K562 (cell line): ENCODE measurements around the gene CXCL1. TPM values are rescaled to one million over a fixed set of nuclear protein-coding genes. Genes with fewer than 3 reads are reported as not detected.
A peak's percentile ranks its signal among the peaks of the same experiment; 100 is the strongest.

Experiments
- ATAC-seq: fragments of 200-7000 bp; cut with Tn5 transposase; 3 replicates; pipeline ENCODE4 v1.9.1; 2020; ENCODE audit warnings: moderate library complexity
- BruUV-seq: library from RNA; stranded (reverse); fragments of 400-500 nt; replicated peaks from 2 replicates; lab custom pipeline; 2021; lab: Mats Ljungman, UMichigan
- CTCF ChIA-PET: fragments of 300-600 bp; formaldehyde crosslinking; extraction: SDS; loops from one replicate; lab custom pipeline; 2021; ENCODE audit warnings: low intra/inter-chr PET ratio; lab: Yijun Ruan, JAX
- POLR2A ChIA-PET: fragments of 300-600, 350-650 bp; sonication (Branson Sonifier 250); formaldehyde crosslinking; extraction: SDS; loops from one replicate; lab custom pipeline; 2021; ENCODE audit warnings: antibody characterized with exemption, inconsistent platforms; lab: Yijun Ruan, JAX
- DNase-seq, 4 experiments: peaks; one replicate each; pipeline versions ENCODE4 v3.0.0 to v3.0.0-alpha.2; 2011 to 2018; ENCODE audit warnings: low spot score in 3 of 4, mixed read lengths in 3 of 4; ENCODE audit errors: extremely low read depth in 1 of 4
- FAIRE-seq: peaks from 2 replicates; lab custom pipeline; 2011; peaks lifted over from hg19 to GRCh38; lab: Jason Lieb, UNC
- H2AFZ ChIP-seq: 2 replicates; pipeline ENCODE4 v1.6.0; 2011; ENCODE audit warnings: low read depth, low read length, control low read depth, inconsistent platforms
- H3K27ac ChIP-seq: fragments of 200-600 bp; 3 replicates; pipeline ENCODE4 v1.8.0; 2011; ENCODE audit warnings: low read depth, mild to moderate bottlenecking, control low read depth, inconsistent platforms, low read length, moderate library complexity, mixed read lengths; ENCODE audit errors: extremely low read depth
- H3K27me3 ChIP-seq, 2 experiments: fragments of 300-600 bp in 1 of 2; 2 replicates in 1 of 2; 3 replicates in 1 of 2; pipeline versions ENCODE4 v1.6.0 to v1.8.0; 2011; ENCODE audit warnings: inconsistent platforms in 2 of 2, low read length in 2 of 2, mild to moderate bottlenecking in 1 of 2, mixed read lengths in 1 of 2, moderate library complexity in 1 of 2; ENCODE audit not compliant: control insufficient read depth in 2 of 2, insufficient read depth in 2 of 2
- H3K36me3 ChIP-seq: fragments of 300-600 bp; 3 replicates; pipeline ENCODE4 v1.8.0; 2011; ENCODE audit warnings: mild to moderate bottlenecking, low read length, inconsistent platforms; ENCODE audit not compliant: control insufficient read depth, insufficient read depth
- H3K4me1 ChIP-seq, 2 experiments: fragments of 200-600 bp in 1 of 2; replicated peaks in 1 of 2; 2 replicates in 1 of 2; 3 replicates in 1 of 2; pipeline versions ENCODE4 v1.5.1 to v1.8.0; 2011; ENCODE audit warnings: inconsistent platforms in 2 of 2, low read length in 2 of 2, mild to moderate bottlenecking in 1 of 2, mixed read lengths in 1 of 2, moderate library complexity in 1 of 2; ENCODE audit not compliant: control insufficient read depth in 2 of 2, insufficient read depth in 2 of 2
- H3K4me2 ChIP-seq: 2 replicates; pipeline ENCODE4 v1.6.1; 2011; ENCODE audit warnings: low read length, control low read depth, inconsistent platforms, mixed read lengths; ENCODE audit not compliant: insufficient read depth
- H3K4me3 ChIP-seq: fragments of 200-600 bp; sonication (generic), shearing (Covaris generic); 2 replicates; pipeline ENCODE4 v1.5.1; 2016; ENCODE audit warnings: control low read depth, inconsistent platforms
- H3K79me2 ChIP-seq: fragments of 200-600 bp; 3 replicates; pipeline ENCODE4 v1.8.0; 2011; ENCODE audit warnings: low read length, inconsistent platforms; ENCODE audit not compliant: control insufficient read depth, insufficient read depth
- H3K9ac ChIP-seq, 2 experiments: 2 replicates each; pipeline versions ENCODE4 v1.6.0 to v1.6.1; 2011; ENCODE audit warnings: low read depth in 2 of 2, low read length in 2 of 2, control low read depth in 1 of 2, inconsistent platforms in 1 of 2, mild to moderate bottlenecking in 1 of 2, mixed read lengths in 1 of 2; ENCODE audit not compliant: insufficient read depth in 1 of 2
- H3K9me1 ChIP-seq: one replicate; pipeline ENCODE4 v1.6.0; 2011; ENCODE audit warnings: inconsistent platforms, mild to moderate bottlenecking, low read length, moderate library complexity; ENCODE audit not compliant: control insufficient read depth, insufficient read depth
- H3K9me3 ChIP-seq: replicated peaks from 2 replicates; pipeline ENCODE4 v1.5.1; 2011; ENCODE audit warnings: low read depth, low read length, inconsistent platforms; ENCODE audit not compliant: control insufficient read depth, insufficient read depth
- H4K20me1 ChIP-seq: replicated peaks from 2 replicates; pipeline ENCODE4 v1.6.1; 2011; ENCODE audit warnings: low read length, inconsistent platforms, mixed read lengths; ENCODE audit not compliant: control insufficient read depth, insufficient read depth
- ARHGAP35 ChIP-seq: fragments of 450-650 bp; IDR thresholded peaks from 2 replicates; pipeline ENCODE4 v1.6.1; 2018; ENCODE audit not compliant: partially characterized antibody
- HOXB6 ChIP-seq: fragments of 250-450 bp; sonication (Bioruptor Pico); IDR thresholded peaks from 2 replicates; pipeline ENCODE4 v1.5.1; 2022; ENCODE audit warnings: mild to moderate bottlenecking, borderline replicate concordance
- MAX ChIP-seq: sonication (generic); formaldehyde crosslinking; IDR thresholded peaks from 2 replicates; pipeline ENCODE4 v1.9.0; 2022; ENCODE audit warnings: mild to moderate bottlenecking, missing genetic modification reagents
- MLX ChIP-seq, 2 experiments: fragments of 450-650 bp in 1 of 2; sonication (generic) in 1 of 2; formaldehyde crosslinking; conservative IDR thresholded peaks; 2 replicates each; pipeline versions ENCODE4 v1.4.0 to v1.8.1; 2020 to 2022; ENCODE audit warnings: mild to moderate bottlenecking in 1 of 2, missing genetic modification reagents in 1 of 2
- NCOA4 ChIP-seq: fragments of 450-650 bp; IDR thresholded peaks from 2 replicates; pipeline ENCODE4 v1.6.1; 2018; ENCODE audit warnings: mild to moderate bottlenecking; ENCODE audit not compliant: partially characterized antibody
- ZNF212 ChIP-seq: fragments of 450-650 bp; formaldehyde crosslinking; IDR thresholded peaks from 2 replicates; pipeline ENCODE4 v1.4.0; 2020; ENCODE audit warnings: mild to moderate bottlenecking
- ZNF436 ChIP-seq: fragments of 250-450, 450-650 bp; sonication (Bioruptor Pico); formaldehyde crosslinking; IDR thresholded peaks from 2 replicates; pipeline ENCODE4 v1.7.0; 2020; ENCODE audit warnings: mild to moderate bottlenecking
- ZNF584 ChIP-seq: fragments of 200-800 bp; sonication (Bioruptor generic); IDR thresholded peaks from 2 replicates; pipeline ENCODE4 v1.6.1; 2016; ENCODE audit warnings: low read depth, mild to moderate bottlenecking, missing genetic modification characterization, missing compliant biosample characterization
- WGBS: fragments of 100-300 bp; shearing (Covaris generic); methylation state at CpG from one replicate; pipeline ENCODE4 v1.1.6; 2016; ENCODE audit warnings: low coverage, mixed read lengths; ENCODE audit not compliant: insufficient coverage; ENCODE audit errors: missing lambda C conversion rate; 5-methylcytosine and 5-hydroxymethylcytosine counted together
- in situ Hi-C: fragments of 300-500 bp; cut with MboI; formaldehyde crosslinking; loops from 4 replicates; pipeline ENCODE4 v1.15.0; 2018; ENCODE audit warnings: inconsistent platforms, mixed read lengths
- intact Hi-C: fragments of 100-400 bp; cut with micrococcal nuclease; formaldehyde crosslinking; loops from 2 replicates; pipeline ENCODE4 v1.14.2; 2022
- polyA plus RNA-seq, 8 experiments: library from polyadenylated mRNA; depleted of rRNA in 4 of 8; stranded (reverse) in 5 of 8; unstranded in 3 of 8; fragments of >200 nt; fragmentation: Nextera tagmentation in 2 of 8; fragmentation: Illumina TruSeq in 1 of 8; extraction: Ambion mirVana in 2 of 8; extraction: Trizol in 1 of 8; gene quantifications; 2 replicates each; pipeline versions ENCODE4 v1.2.1 to v1.2.3, GENCODE V29; 2011 to 2014; ENCODE audit warnings: inconsistent platforms in 1 of 8, missing spikeins in 1 of 8
- total RNA-seq, 7 experiments: library from RNA; depleted of rRNA in 6 of 7; stranded (reverse); fragments of >200 nt in 6 of 7; fragmentation: Illumina TruSeq in 2 of 7; extraction: Trizol in 2 of 7; gene quantifications; 2 replicates each; pipeline versions ENCODE4 v1.2.1 to v1.2.3, GENCODE V29; 2011 to 2021; ENCODE audit warnings: low replicate concordance in 1 of 7

Gene CXCL1
- total and polyA plus RNA-seq, 9 of the 15 experiments (the other 6 are each of a cell fraction or from before 2014, with no cell fraction given): 0.07 to 2.2 (median 0.32) TPM; not detected in 3

- Histone ChIP-seq H3K27me3 (no peaks in the 10 kb centered on the region), H3K9me3 (no peaks in the 10 kb centered on the region), H3K9ac (no peak overlapping the region), H3K27ac (no peak overlapping the region), H3K4me2 (no peak overlapping the region), H3K4me3 (no peak overlapping the region), H3K79me2 (no peaks in the 10 kb centered on the region), H3K4me1 (peaks cover 0 to 5% of the 10 kb centered on the region in 2 experiments; a peak in 2 of 5 replicates), H4K20me1 (no peaks in the 10 kb centered on the region), H3K9me1 (no peaks in the 10 kb centered on the region), H3K36me3 (no peaks in the 10 kb centered on the region), H2AFZ (peak overlapping the region; percentile 20)
- WGBS: 3% methylated on average over 2 of the region's 2 CpGs
- CTCF ChIA-PET: no interaction called here
- DNase-seq (no peak), FAIRE-seq (no peak), ATAC-seq (no peak)
- intact Hi-C loops: no loop called here
- in situ Hi-C loops: no loop called here
- TF ChIP-seq MAX: no peak
- no peak for TF ChIP-seq NCOA4
- TF ChIP-seq ARHGAP35: no peak
- TF ChIP-seq HOXB6 (CRISPR knock-in tag): no peak
- TF ChIP-seq ZNF212: no peak
- no peak for TF ChIP-seq ZNF436 (CRISPR knock-in tag)
- TF ChIP-seq ZNF584 (CRISPR knock-in tag): no peak
- TF ChIP-seq MLX (CRISPR knock-in tag; conservative IDR thresholded peaks at IDR 0.05): no peak
- POLR2A ChIA-PET: interaction anchor here (1.7 kb wide), 1 partner anchor 15 kb away, joined by 4 read pairs; no protein-coding TSS in a partner anchor
- no TSS peak for BruUV-seq
Measured at GRCh38 chr4:73844806-73845205, 24.4 kb upstream of the CXCL1 start.
